ENCODE measurements around the gene SSTR4.

- TF ChIP-seq CTCF (IDR thresholded peaks at IDR 0.05; ENCODE audit: extremely low read depth in 1 of 2, insufficient read depth in 1 of 2, low read depth in 1 of 2, low read length in 2 of 2) (no peak), POLR2AphosphoS5 (IDR thresholded peaks at IDR 0.05; ENCODE audit: insufficient read depth, low read depth, low read length) (no peak), POLR2A (IDR thresholded peaks at IDR 0.05; ENCODE audit: low read depth, low read length) (no peak)
These were observed 13.2 kb upstream of the SSTR4 start for GRCh38 chr20:23021951-23022350.
